Left hindlimb (tissue), 1 donor: Measurements from ENCODE around the gene ANXA4.
"Not testable (repeated sequence)": the region's sequence is repeated elsewhere in the genome, so short reads cannot be mapped to it uniquely, and the experiment has no call there.

Experiments
- DNase-seq: peaks from one replicate; pipeline ENCODE4 v3.0.0-alpha.2; 2018

Gene ANXA4

GRCh38 chr2:69780921-69781320, 39.0 kb downstream of the ANXA4 start:
- DNase-seq, result no peak

- DNase-seq, result no peak
Measured at GRCh38 chr2:69781321-69782248, 39.7 kb downstream of the ANXA4 start.

DNA sequence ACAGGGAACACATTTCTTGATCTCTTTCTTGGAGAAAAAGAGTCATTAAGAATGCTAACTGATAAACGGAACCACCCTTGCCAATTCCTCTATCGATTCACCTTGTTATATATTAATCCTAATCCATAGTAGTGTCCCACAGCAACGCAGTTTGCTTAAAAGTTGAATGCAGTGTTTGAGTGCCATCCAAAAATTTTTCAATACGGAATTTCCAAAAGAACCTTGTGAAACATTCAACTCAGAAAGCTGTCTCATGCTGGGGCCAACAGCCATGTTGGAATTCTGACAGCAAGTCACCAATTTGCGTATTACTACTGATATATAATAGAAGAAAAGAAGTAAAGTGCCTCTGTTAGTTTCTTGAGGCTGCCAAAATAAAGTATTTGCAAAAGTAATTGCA, 42.3 kb downstream of the ANXA4 start:
- no peak for DNase-seq

DNA sequence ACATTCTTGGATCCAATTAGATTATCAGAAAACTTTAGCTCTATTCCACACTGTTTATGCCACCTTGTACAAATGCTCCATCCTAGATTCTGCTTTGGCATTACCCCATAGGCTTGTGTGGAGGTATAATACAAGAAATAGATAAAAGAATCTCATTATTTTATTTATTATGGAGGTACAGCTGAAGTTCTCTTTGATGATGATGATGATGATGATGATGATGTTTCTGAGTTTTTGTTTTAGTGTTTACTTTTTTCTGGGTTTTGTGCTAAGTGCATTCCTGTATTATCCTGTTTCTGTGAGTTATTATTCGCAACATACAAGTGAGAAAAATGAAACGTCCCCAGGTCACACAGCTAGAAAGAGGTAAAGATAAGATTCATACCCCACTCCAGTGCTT, 43.4 kb downstream of the ANXA4 start:
- no peak for DNase-seq

- DNase-seq, result no peak
Measured at GRCh38 chr2:69786052-69786560, 44.2 kb downstream of the ANXA4 start.

- DNase-seq, result peak; percentile 50
Measured at GRCh38 chr2:69789175-69789721, 47.3 kb downstream of the ANXA4 start.

DNA sequence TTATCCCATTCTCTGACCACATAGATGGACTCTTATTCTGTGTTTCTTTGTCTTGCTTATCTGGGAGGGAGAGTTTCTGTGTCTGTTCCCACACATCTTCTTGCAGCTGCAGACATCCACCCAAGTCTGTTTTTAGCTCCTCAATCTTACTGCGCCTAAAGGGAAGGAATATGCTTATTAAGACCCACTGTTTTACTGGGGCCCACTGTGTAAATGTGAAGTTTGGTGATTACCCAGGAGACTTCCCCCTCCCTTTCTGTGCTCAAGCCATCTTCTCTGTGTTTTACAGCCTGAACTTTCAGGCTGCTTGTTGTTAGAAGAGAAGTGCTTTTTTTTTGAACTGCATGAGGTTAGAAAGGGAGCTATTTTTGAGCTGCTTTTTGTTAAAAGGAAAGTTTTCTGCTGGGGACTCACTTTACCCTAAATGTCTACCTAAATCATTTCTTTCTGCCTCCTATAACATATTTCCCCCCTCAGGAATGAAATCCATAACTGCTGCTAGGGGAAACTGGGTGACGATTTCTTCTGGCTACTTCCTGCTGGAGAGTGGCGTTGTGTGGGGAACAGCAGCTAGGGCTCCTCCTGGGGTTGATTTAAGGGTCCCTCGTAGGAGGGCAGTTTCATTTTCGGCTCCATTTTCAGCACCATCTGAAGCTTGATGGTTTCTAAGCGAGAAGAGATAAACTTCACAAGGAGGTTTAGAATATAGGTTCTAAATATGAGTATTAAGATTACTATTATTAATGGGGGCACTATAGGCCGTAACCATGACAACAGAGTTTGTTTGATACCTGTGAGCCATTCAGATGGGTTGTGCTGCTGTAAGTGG, 48.1 kb downstream of the ANXA4 start:
- no peak for DNase-seq

DNA sequence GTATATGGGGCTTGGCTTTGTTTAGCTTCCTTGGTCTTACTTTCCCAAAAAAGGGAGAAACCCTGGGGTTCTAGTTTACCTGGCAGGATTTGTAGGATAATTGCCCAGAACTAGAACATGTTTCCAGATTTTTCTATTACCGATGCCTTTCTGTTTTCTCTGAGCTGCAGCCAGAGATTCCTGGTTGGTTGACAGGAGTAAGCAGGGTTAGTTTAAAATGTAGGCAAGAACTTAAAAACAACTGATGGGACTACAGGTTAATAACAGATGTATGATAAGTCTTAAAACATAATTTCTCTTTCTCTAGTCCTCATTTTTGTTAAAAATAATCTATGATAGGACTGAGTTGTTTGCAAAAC, 48.6 kb downstream of the ANXA4 start:
- DNase-seq, result no peak

DNA sequence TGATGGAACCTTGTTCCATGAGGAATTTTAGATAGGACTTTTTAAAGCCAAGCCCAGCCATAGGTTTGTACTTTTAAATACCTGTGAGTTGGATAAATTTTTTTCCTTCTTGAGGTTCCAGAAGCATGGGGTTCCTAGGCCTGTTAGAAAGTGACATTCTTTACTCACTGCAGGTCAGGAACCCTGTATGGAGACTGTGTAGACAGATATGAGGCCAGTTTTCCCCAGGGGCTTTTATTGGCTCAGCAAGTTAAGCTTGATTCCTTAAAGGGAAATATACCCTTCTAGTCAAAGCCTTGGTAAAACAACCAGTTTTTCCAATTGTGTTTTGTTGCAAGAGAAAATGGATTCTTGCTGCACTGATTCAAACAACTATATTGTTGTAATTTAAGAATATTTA, 49.1 kb downstream of the ANXA4 start:
- DNase-seq, result no peak

- DNase-seq, result no peak
Measured at GRCh38 chr2:69796174-69796573, 54.2 kb downstream of the ANXA4 start.

GRCh38 chr2:69797235-69797634, 55.3 kb downstream of the ANXA4 start:
- no peak for DNase-seq

DNA sequence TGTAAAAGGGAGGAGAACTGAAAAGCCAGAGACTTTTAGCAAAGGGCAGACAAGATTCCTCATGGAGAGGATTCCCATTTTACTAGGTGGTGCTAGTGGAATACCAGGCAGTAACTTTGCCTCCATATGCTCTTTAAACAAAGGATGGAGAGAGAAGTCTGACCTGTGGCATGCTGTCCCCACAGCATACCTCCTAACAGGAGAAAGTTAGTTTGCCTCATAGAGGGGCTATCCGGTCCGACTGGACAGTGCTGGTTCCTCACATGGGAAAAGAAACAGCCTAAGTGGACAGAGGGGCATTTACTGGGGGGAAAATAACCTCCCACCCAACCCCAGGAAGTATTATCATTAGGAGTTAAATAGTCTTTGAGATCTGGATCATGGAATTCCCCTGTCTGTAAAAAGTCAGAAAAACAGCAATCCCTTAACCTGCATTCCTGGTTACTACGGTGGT, 55.9 kb downstream of the ANXA4 start:
- DNase-seq, result no peak

GRCh38 chr2:69798290-69798908, 56.5 kb downstream of the ANXA4 start:
- peak; percentile 60 for DNase-seq

GRCh38 chr2:69798909-69799526, 57.1 kb downstream of the ANXA4 start:
- no peak for DNase-seq

GRCh38 chr2:69801745-69802290, 59.9 kb downstream of the ANXA4 start:
- DNase-seq, result no peak

GRCh38 chr2:69802781-69803367, 60.9 kb downstream of the ANXA4 start:
- not testable (repeated sequence) for DNase-seq

DNA sequence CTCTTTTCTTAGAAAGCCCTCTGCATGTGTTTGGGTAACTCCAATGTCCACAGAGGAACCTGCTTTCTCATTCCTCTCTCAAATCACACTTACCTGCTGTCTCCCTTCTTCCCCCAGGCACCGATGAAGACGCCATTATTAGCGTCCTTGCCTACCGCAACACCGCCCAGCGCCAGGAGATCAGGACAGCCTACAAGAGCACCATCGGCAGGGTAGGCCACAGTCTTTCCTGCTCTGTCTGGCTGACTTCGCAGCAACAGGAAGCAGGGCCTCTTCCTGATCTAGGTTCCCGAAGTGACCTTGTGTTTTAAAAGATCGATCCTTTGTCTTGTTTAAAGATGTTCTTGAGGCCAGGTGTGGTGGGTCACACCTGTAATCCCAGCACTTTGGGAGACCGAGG, 62.5 kb downstream of the ANXA4 start:
- no peak for DNase-seq

- DNase-seq, result no peak
Measured at GRCh38 chr2:69805887-69806286, 64.0 kb downstream of the ANXA4 start.

DNA sequence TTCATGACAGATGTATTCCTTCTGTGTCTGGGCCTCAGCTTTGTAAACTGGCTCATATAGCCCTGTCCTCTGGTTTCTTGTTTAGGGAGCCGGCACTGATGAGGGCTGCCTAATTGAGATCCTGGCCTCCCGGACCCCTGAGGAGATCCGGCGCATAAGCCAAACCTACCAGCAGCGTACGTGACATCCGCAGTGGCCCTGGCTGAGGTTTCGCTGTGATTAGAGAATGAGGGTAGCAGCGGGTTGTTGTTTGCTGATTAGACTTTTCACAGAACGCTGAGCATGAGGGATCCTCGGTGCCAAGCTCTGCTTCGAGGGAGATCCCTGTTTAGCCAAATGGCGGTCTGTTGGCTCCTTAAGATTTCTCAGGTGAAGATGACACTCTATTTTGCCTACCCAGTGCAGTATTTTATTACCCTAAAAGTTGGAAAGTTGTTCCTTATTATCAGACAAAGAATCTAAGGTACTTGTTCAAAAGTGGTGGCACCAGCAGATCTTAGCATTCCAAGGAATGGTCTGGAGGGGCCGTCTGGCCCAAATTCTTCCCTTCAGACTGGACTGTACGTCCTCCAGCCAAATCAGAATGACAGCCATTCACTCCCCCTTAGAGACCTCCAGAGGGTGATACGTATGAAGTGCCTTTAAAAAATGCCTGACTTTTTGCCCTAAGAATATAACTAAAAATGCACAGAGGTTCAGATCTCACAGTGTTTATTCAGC, 66.0 kb downstream of the ANXA4 start:
- DNase-seq, result no peak

GRCh38 chr2:69810550-69810949, 68.6 kb downstream of the ANXA4 start:
- no peak for DNase-seq

DNA sequence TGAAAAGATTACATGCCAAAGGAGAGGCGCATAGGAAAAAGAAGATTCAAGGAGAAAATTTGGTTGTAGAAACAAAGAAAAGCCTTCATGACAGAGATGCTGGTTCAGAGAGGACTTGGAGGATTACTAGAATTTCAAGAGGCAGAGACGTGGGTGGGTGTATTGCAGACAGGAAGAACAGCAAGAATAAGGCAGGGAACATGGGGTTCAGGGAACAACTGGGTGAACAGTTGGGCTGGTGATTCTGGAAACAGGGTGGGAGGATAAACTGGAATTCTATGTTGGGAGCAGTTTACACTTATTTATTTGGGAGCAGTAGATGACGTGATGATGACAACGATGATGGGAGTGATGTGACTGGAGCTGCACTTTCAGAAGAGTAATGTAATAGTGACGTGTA, 69.1 kb downstream of the ANXA4 start:
- DNase-seq, result no peak
